Right atrium auricular region (tissue), 2 donors: ENCODE data around the gene NUDT4B. TPM values are rescaled to one million over a fixed set of nuclear protein-coding genes. Genes with fewer than 3 reads are reported as not detected.

Source experiments
- total RNA-seq, 2 donors: library from RNA; depleted of rRNA; stranded (reverse); fragments of >200 nt; gene quantifications; one replicate each; pipeline ENCODE4 v1.1.0, GENCODE V29; 2016

NUDT4B gene
- total RNA-seq, 2 donors from 2014 or later, result 88.6 to 96.0 TPM

Other genes with a start within 250 kb of the NUDT4B start
- gene NBPF14, start 152.8 kb upstream of the NUDT4B start, total RNA-seq, result 10 to 100 TPM in 1 of 2 donors, 1 to 10 TPM in 1; 4.5 to 12.7 TPM
- gene PDE4DIP, start 95.7 kb downstream of the NUDT4B start, total RNA-seq, result 100 to 1,000 TPM; 722 to 982 TPM